Measurements from ENCODE around the gene PTH2R.
"Not testable (repeated sequence)": the region's sequence is repeated elsewhere in the genome, so short reads cannot be mapped to it uniquely, and the experiment has no call there.

The PTH2R gene

GRCh38 chr2:208488686-208489564, 82.3 kb downstream of the PTH2R start:
- peak; percentile 30 for DNase-seq

DNA sequence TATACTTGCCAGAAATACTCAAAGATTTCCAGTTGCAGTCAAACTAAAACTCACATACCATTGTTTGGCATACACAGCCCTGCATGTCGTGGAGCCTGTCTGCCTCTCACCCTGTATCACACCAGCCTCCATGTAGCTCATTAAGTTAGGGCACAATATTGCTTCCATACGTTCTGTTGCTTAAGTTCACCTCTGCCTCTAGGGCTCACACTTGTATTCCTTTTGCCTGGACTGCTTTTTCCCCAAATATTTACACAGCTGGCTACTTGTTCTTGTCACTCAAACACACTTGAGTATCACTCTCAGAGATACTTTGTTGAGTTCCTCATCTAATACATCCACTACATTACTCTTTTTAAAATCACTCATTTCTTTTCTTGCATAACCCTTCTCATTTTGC, 83.1 kb downstream of the PTH2R start:
- DNase-seq: peak; percentile 94

GRCh38 chr2:208490492-208490891, 83.9 kb downstream of the PTH2R start:
- no peak for DNase-seq

- no peak for DNase-seq
These were observed 85.0 kb downstream of the PTH2R start for GRCh38 chr2:208491641-208492040.

DNA sequence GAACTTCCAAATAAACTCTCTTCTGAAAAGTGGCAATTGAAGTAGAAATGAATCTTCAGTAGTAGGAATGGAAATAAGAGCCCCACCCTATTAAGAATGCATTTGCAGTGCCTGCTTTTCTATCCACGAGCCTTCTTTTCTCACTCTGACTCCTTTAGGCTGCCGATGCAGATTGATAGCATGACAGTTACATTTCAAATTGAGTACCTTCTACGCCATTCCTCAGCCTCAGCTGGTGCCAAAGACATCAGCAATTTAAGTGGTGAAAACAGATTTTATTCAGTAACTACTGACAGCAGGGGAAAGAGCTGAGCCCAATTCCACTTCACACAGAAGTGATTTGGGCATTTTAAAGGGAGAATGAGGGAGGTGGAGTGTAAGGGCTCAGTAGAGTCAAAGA, 85.5 kb downstream of the PTH2R start:
- no peak for DNase-seq

DNA sequence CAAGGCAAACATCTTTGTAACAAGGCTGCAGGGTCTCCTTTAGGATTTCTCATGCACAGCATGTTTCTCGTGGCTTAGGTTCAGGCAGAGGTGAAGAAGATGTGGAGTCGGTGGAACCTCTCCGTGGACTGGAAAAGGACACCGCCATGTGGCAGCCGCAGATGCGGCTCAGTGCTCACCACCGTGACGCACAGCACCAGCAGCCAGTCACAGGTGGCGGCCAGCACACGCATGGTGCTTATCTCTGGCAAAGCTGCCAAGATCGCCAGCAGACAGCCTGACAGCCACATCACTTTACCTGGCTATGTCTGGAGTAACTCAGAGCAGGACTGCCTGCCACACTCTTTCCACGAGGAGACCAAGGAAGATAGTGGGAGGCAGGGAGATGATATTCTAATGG, 86.6 kb downstream of the PTH2R start:
- DNase-seq: no peak

GRCh38 chr2:208496129-208496528, 89.5 kb downstream of the PTH2R start:
- no peak for DNase-seq

GRCh38 chr2:208501206-208501605, 94.6 kb downstream of the PTH2R start:
- peak; percentile 88 for DNase-seq

DNA sequence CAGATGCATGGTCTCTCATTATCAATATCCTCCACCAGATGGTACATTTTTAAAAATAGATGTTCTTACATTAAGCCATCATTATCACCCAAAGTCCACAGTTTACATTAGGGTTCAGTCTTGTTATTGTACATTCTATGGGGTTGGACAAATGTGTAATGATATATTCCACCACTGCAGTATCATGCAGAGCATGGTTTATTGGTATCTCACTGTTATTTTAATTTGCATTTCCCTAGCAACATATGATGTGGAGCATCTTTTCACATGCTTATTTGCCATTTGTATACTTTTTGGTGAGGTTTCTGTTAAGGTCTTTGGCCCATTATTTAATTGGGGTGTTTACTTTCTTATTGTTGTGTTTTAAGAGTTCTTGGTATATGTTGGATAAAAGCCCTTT, 95.7 kb downstream of the PTH2R start:
- no peak for DNase-seq

- not testable (repeated sequence) for DNase-seq
These were observed 98.8 kb downstream of the PTH2R start for GRCh38 chr2:208505365-208505764.

- no peak for DNase-seq
These were observed 103.0 kb downstream of the PTH2R start for GRCh38 chr2:208509586-208509985.

DNA sequence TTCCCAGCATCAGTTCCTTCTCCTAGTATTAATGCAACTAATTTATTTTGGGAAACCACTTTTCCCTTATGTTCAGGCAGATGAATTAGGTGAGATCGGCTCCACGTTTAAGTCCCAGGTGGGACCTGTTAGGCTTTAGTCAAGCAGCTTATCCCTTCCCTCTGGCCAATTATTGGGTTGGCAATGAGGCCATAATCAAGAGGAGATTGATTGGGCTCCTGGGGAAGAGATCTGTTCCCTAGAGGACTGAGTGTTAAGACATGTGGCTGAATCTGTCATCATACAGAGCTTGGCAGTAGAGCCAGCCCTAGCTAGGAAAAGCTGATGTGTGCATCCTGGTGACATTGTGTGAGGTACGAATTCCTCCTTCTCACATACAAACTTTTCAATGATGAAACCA, 104.4 kb downstream of the PTH2R start:
- DNase-seq: no peak

DNA sequence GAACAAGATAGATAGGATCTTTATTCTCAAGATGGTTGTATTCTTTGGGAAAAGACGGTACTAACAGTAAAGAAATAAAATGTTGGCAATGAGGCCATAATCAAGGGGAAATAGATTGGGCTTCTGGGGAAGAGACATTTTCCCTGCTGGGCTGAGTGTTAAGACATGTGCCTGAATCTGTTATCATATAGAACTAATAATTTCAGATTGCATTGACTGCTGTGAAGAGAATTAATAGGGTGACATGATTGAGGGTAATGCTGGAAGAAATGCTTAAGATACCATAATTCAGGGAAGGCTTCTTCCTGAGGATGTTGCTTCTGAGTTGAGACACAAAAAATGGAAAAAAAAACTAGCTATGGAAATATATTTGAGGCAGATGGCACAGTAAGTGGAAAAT, 105.0 kb downstream of the PTH2R start:
- no peak for DNase-seq

DNA sequence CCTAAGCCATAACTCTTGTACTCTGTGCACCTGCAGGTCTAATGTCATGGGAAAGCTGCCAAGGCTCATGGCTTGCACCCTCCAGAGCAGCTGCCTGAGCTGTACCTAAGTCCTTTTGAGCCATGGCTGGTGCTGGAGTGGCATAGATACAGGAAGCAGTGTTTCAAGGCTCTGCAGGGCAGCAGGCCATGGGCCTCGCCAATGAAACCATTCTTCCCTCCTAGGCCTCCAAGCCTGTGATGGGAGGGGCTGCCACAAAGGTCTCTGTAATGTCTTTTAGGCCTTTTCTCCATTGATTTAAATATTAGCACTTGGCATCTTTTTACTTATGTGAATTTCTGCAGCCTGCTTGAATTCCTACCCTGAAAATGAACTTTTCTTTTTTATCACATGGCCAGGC, 108.5 kb downstream of the PTH2R start:
- DNase-seq: no peak

GRCh38 chr2:208523069-208523468, 116.5 kb downstream of the PTH2R start:
- DNase-seq: not testable (repeated sequence)

DNA sequence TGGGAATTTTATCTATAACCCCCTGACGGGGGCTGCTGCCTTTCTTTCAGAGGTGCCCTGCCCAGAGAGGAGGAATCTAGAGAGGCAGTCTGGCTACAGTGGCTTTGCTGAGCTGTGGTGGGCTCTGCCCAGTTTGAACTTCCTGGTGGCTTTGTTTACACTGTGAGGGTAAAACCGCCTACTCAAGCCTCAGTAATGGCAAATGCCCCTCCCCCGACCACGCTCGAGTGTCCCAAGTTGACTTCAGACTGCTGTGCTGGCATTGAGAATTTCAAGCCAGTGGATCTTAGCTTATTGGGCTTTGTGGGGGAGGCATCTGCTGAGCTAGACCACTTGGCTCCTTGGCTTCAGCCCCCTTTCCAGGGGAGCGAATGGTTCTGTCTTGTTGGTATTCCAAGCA, 118.6 kb downstream of the PTH2R start:
- DNase-seq: not testable (repeated sequence)

GRCh38 chr2:208529796-208530195, 123.2 kb downstream of the PTH2R start:
- no peak for DNase-seq

DNA sequence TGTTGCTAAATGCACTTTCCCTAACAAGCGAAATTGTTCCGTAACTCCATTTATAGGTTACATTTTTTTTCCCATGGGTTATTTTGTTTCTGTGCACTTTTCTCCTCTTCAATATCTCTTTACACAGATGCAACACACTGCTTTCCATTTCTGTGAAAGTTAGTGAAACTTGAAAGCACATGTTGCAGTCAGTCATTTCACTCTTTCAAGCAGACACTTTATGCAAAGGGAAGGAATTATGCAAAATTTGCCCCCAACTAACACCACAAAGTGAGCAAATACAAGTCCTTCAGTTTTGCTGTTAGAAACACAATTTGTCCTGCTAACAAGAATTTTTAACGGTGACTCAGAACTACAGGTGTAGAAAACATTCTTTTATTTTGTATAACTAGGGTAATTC, 124.8 kb downstream of the PTH2R start:
- no peak for DNase-seq

DNA sequence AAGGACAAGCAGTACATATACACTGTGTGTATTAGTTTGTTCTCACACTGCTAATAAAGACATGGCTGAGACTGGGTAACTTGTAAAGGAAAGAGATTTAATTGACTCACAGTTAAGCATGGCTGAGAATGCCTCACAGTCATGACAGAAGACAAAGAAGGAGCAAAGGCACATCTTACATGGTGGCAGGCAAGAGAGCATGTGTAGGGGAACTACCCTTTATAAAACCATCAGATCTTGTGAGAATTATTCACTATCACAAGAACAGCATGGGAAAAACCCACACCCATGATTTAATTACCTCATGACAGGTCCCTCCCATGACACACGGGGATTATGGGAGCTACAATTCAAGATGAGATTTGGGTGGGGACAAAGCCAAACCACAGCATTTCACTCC, 129.0 kb downstream of the PTH2R start:
- DNase-seq: not testable (repeated sequence)

GRCh38 chr2:208541461-208541988, 134.9 kb downstream of the PTH2R start:
- DNase-seq: no peak

DNA sequence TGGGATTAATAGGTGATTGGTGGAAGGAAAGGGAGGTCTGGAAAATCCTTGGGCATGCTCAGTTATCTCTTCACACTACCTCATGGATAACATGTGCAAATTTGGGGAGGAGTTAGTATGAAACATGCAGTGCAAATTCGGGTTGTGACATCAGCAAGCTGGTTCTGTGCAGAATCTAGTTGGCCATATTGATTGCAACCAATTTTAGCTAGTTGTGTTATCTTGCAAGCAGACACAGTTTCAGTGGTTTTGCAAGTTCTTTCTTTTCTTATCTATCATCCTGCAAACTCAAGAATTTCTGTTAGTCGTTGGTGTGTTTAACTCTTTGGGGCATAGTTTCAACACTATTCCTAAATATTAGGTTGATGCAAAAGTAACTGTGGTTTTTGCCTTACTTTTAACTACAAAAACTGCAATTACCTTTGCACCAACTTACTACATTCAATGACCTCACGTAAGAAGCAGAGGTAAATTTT, 135.4 kb downstream of the PTH2R start:
- DNase-seq: no peak

- DNase-seq: no peak
These were observed 136.0 kb downstream of the PTH2R start for GRCh38 chr2:208542465-208543041.

Measured in DMS153 (cell line).